NB4 (cell line): ENCODE data around the gene SCD5.

Experiments
- MAX ChIP-seq: IDR thresholded peaks from 2 replicates; pipeline ENCODE4 v1.6.1; 2011; ENCODE audit warnings: low read depth, low read length
- MYC ChIP-seq: IDR thresholded peaks from 2 replicates; pipeline ENCODE4 v1.6.1; 2011; ENCODE audit warnings: low read depth, low read length

GRCh38 chr4:82610041-82610440 lies 188.6 kb downstream of the SCD5 start:
- TF ChIP-seq MAX (no peak), MYC (no peak)
